ENCODE data around the gene FAM8A1. TPM values are rescaled to one million over a fixed set of nuclear protein-coding genes. Genes with fewer than 3 reads are reported as not detected.
A peak's percentile ranks its signal among the peaks of the same experiment; 100 is the strongest.
"Not testable (repeated sequence)": the region's sequence is repeated elsewhere in the genome, so short reads cannot be mapped to it uniquely, and the experiment has no call there.

Gene FAM8A1
- total RNA-seq, 6 experiments from 2014 or later = 27.5 to 51.4 (median 41.3) TPM

- TF ChIP-seq POLR2A (IDR thresholded peaks at IDR 0.05) = no peak
- peak; percentile 21 to 36 (median 34) for TF ChIP-seq CTCF (IDR thresholded peaks at IDR 0.05)
- H3K27me3 ChIP-seq = no peaks in the 10 kb centered on the region
- intact Hi-C loops (cut with DNase I) = loop anchor here in 1 of 2 donors (5.0 kb wide), 1 partner anchor 211 kb away; no protein-coding TSS in a partner anchor
- no peaks in the 10 kb centered on the region for H3K9me3 ChIP-seq
- H3K36me3 ChIP-seq = no peaks in the 10 kb centered on the region
- DNase-seq (no peak), ATAC-seq (peak; percentile 57 to 67 (median 60))
- WGBS (ENCODE audit: insufficient coverage, low coverage, low lambda C conversion rate, missing lambda C conversion rate) = 22% methylated on average over 5 of the region's 7 CpGs
- H3K4me3 ChIP-seq = no peak overlapping the region
- H3K27ac ChIP-seq = no peak overlapping the region
- peaks cover 0 to 13% (median 0%) of the 10 kb centered on the region in 4 donors for H3K4me1 ChIP-seq
Observed at GRCh38 chr6:17585766-17586490, 14.2 kb upstream of the FAM8A1 start.

- intact Hi-C loops (cut with DNase I) = loop anchor here in 1 of 2 donors (5.0 kb wide), 1 partner anchor 211 kb away; no protein-coding TSS in a partner anchor
- H3K36me3 ChIP-seq, H3K4me3 ChIP-seq, H3K27me3 ChIP-seq, H3K27ac ChIP-seq, H3K9me3 ChIP-seq, ATAC-seq, DNase-seq: not testable (repeated sequence)
- H3K4me1 ChIP-seq = peaks cover 0 to 13% (median 0%) of the 10 kb centered on the region in 4 donors
- WGBS (ENCODE audit: insufficient coverage, low coverage, low lambda C conversion rate, missing lambda C conversion rate) = 84% methylated on average over 13 of the region's 13 CpGs
Observed at GRCh38 chr6:17586623-17587022, 13.5 kb upstream of the FAM8A1 start.

GRCh38 chr6:17588011-17588410, 12.1 kb upstream of the FAM8A1 start:
- WGBS (ENCODE audit: insufficient coverage, low coverage, low lambda C conversion rate, missing lambda C conversion rate) = 64% methylated on average over 6 of the region's 6 CpGs
- no peak for ATAC-seq
- Histone ChIP-seq H3K27me3 (no peaks in the 10 kb centered on the region), H3K36me3 (no peaks in the 10 kb centered on the region), H3K4me3 (no peak overlapping the region), H3K9me3 (no peaks in the 10 kb centered on the region), H3K4me1 (peaks cover 0 to 13% (median 0%) of the 10 kb centered on the region in 4 donors), H3K27ac (no peak overlapping the region)
- intact Hi-C loops (cut with DNase I) = loop anchor here in 1 of 2 donors (5.0 kb wide), 1 partner anchor 209 kb away; no protein-coding TSS in a partner anchor
- DNase-seq = no peak
- TF ChIP-seq CTCF (IDR thresholded peaks at IDR 0.05) = no peak
- TF ChIP-seq POLR2A (IDR thresholded peaks at IDR 0.05) = no peak

GRCh38 chr6:17589406-17590096, 10.6 kb upstream of the FAM8A1 start:
- no peak for ATAC-seq
- no peak for DNase-seq
- WGBS (ENCODE audit: insufficient coverage, low coverage, low lambda C conversion rate, missing lambda C conversion rate) = 84% methylated on average over 4 of the region's 5 CpGs

More at GRCh38 chr6:17589406-17590096, 10.6 kb upstream of the FAM8A1 start:
- Histone ChIP-seq H3K36me3 (no peaks in the 10 kb centered on the region), H3K27me3 (no peaks in the 10 kb centered on the region), H3K9me3 (no peaks in the 10 kb centered on the region), H3K27ac (no peak overlapping the region), H3K4me3 (no peak overlapping the region), H3K4me1 (peaks cover 0 to 6% (median 0%) of the 10 kb centered on the region in 4 donors)
- no peak for TF ChIP-seq CTCF (IDR thresholded peaks at IDR 0.05)
- intact Hi-C loops (cut with DNase I) = loop anchor here in 1 of 2 donors (5.0 kb wide), 1 partner anchor 208 kb away; no protein-coding TSS in a partner anchor

Data from right lobe of liver (tissue), 6 donors.